ENCODE data around the gene TNFAIP8. TPM values are rescaled to one million over a fixed set of nuclear protein-coding genes. Genes with fewer than 3 reads are reported as not detected.

The TNFAIP8 gene
- total and polyA plus RNA-seq, 2 donors (not counting 1 experiment from before 2014, with no cell fraction given) = 36.7 to 37.7 TPM

GRCh38 chr5:119355244-119355638 is 578 bp upstream of the TNFAIP8 start:
- H3K79me2 ChIP-seq (ENCODE audit: control insufficient read depth, insufficient read depth, low read length) = no peaks in the 10 kb centered on the region
- no peak for DNase-seq (ENCODE audit: low read depth in 2 of 2)
- no peaks in the 10 kb centered on the region for H4K20me1 ChIP-seq (ENCODE audit: control insufficient read depth, extremely low read depth, insufficient read depth, low read length)
- H3K4me2 ChIP-seq (ENCODE audit: extremely low read depth, insufficient read depth, low read length) = peak overlapping the region; percentile 84
- H3K4me1 ChIP-seq (ENCODE audit: control insufficient read depth, extremely low read depth, insufficient read depth, low read length) = no peaks in the 10 kb centered on the region
- H3K36me3 ChIP-seq (ENCODE audit: control insufficient read depth, insufficient read depth, low read length) = no peaks in the 10 kb centered on the region
- peak overlapping the region; percentile 7 for H3K27ac ChIP-seq (ENCODE audit: insufficient read depth, low read length)
- H3K4me3 ChIP-seq (replicated peaks in 1 of 4; ENCODE audit: control extremely low read depth in 1 of 4, insufficient read depth in 1 of 4, low read depth in 3 of 4, low read length in 4 of 4) = peak overlapping the region; percentile 54 to 69 (median 62)
- no peaks in the 10 kb centered on the region for H3K27me3 ChIP-seq (ENCODE audit: control insufficient read depth, insufficient read depth, low read length)
- TF ChIP-seq EZH2 (IDR thresholded peaks at IDR 0.05; ENCODE audit: low read length, missing control alignments) (no peak), CTCF (conservative IDR thresholded peaks at IDR 0.05 in 1 of 2, IDR thresholded peaks at IDR 0.05 in 1 of 2; ENCODE audit: low read depth in 1 of 2, low read length in 2 of 2) (no peak)
- H3K9me3 ChIP-seq (ENCODE audit: control insufficient read depth, insufficient read depth, low read depth, low read length) = no peaks in the 10 kb centered on the region
- H2AFZ ChIP-seq (ENCODE audit: low read length) = no peak overlapping the region
- peak overlapping the region; percentile 21 for H3K9ac ChIP-seq (ENCODE audit: insufficient read depth, low read length)

DNA sequence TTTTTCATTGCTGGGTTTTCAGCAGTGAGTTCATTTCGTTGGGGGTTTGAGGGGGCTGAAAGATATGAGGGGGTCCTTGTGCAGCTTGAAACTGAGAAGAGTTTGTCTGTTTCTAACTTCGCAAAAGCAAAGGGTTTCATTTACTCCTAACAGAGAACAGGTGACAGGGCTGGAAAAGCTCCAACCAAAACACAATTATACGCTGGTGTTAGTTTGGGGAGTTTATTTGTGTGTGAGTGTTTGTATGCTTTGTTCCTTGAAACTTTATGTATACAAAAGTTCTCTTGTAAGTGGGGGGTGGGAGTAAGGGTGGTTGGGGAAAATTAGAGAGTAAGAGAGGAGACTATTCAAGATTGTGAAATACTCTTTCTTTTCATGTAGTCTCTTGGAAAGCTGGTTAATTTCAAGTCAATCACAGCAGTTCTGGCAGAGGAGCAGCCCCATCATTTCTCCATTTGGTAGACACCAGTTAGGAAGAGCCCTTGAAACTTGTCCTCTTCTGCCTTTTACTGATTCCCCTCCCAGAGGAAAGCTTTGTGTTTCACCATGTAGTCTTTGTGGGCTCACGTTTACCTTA is 881 bp downstream of the TNFAIP8 start:
- TF ChIP-seq CTCF (conservative IDR thresholded peaks at IDR 0.05 in 1 of 2, IDR thresholded peaks at IDR 0.05 in 1 of 2; ENCODE audit: low read depth in 1 of 2, low read length in 2 of 2) = no peak
- TF ChIP-seq EZH2 (IDR thresholded peaks at IDR 0.05; ENCODE audit: low read length, missing control alignments) = no peak
- no peaks in the 10 kb centered on the region for H3K79me2 ChIP-seq (ENCODE audit: control insufficient read depth, insufficient read depth, low read length)
- peak overlapping the region; percentile 54 to 77 (median 65) for H3K4me3 ChIP-seq (replicated peaks in 1 of 4; ENCODE audit: control extremely low read depth in 1 of 4, insufficient read depth in 1 of 4, low read depth in 3 of 4, low read length in 4 of 4)
- H3K9ac ChIP-seq (ENCODE audit: insufficient read depth, low read length) = no peak overlapping the region
- H3K4me2 ChIP-seq (ENCODE audit: extremely low read depth, insufficient read depth, low read length) = peak overlapping the region; percentile 84
- no peaks in the 10 kb centered on the region for H4K20me1 ChIP-seq (ENCODE audit: control insufficient read depth, extremely low read depth, insufficient read depth, low read length)
- H3K27me3 ChIP-seq (ENCODE audit: control insufficient read depth, insufficient read depth, low read length) = no peaks in the 10 kb centered on the region
- peak overlapping the region; percentile 48 for H3K27ac ChIP-seq (ENCODE audit: insufficient read depth, low read length)
- H3K9me3 ChIP-seq (ENCODE audit: control insufficient read depth, insufficient read depth, low read depth, low read length) = no peaks in the 10 kb centered on the region
- no peaks in the 10 kb centered on the region for H3K36me3 ChIP-seq (ENCODE audit: control insufficient read depth, insufficient read depth, low read length)
- DNase-seq (ENCODE audit: low read depth in 2 of 2) = peak; percentile 35 to 62
- no peak overlapping the region for H2AFZ ChIP-seq (ENCODE audit: low read length)
- H3K4me1 ChIP-seq (ENCODE audit: control insufficient read depth, extremely low read depth, insufficient read depth, low read length) = peaks cover 4% of the 10 kb centered on the region

- H3K79me2 ChIP-seq (ENCODE audit: control insufficient read depth, insufficient read depth, low read length) = no peaks in the 10 kb centered on the region
- no peak overlapping the region for H3K9ac ChIP-seq (ENCODE audit: insufficient read depth, low read length)
Measured at GRCh38 chr5:119357270-119357669, 1.5 kb downstream of the TNFAIP8 start.

More at GRCh38 chr5:119357270-119357669, 1.5 kb downstream of the TNFAIP8 start:
- Histone ChIP-seq H3K9me3 (ENCODE audit: control insufficient read depth, insufficient read depth, low read depth, low read length) (no peaks in the 10 kb centered on the region), H3K4me1 (ENCODE audit: control insufficient read depth, extremely low read depth, insufficient read depth, low read length) (peaks cover 4% of the 10 kb centered on the region), H3K4me2 (ENCODE audit: extremely low read depth, insufficient read depth, low read length) (peak overlapping the region; percentile 84), H3K36me3 (ENCODE audit: control insufficient read depth, insufficient read depth, low read length) (no peaks in the 10 kb centered on the region), H3K27me3 (ENCODE audit: control insufficient read depth, insufficient read depth, low read length) (no peaks in the 10 kb centered on the region), H3K27ac (ENCODE audit: insufficient read depth, low read length) (no peak overlapping the region), H4K20me1 (ENCODE audit: control insufficient read depth, extremely low read depth, insufficient read depth, low read length) (no peaks in the 10 kb centered on the region), H3K4me3 (replicated peaks in 1 of 4; ENCODE audit: control extremely low read depth in 1 of 4, insufficient read depth in 1 of 4, low read depth in 3 of 4, low read length in 4 of 4) (peak overlapping the region; percentile 54 to 77 (median 65)), H2AFZ (ENCODE audit: low read length) (no peak overlapping the region)
- TF ChIP-seq EZH2 (IDR thresholded peaks at IDR 0.05; ENCODE audit: low read length, missing control alignments) (no peak), CTCF (conservative IDR thresholded peaks at IDR 0.05 in 1 of 2, IDR thresholded peaks at IDR 0.05 in 1 of 2; ENCODE audit: low read depth in 1 of 2, low read length in 2 of 2) (no peak)
- DNase-seq (ENCODE audit: low read depth in 2 of 2) = no peak
